ENCODE measurements around the gene KCNN3.

The KCNN3 gene

GRCh38 chr1:154745750-154746425 lies 124.2 kb downstream of the KCNN3 start:
- DNase-seq = no peak

- no peak for DNase-seq
These were observed 124.8 kb downstream of the KCNN3 start for GRCh38 chr1:154745286-154745731.

GRCh38 chr1:154744352-154745035 lies 125.6 kb downstream of the KCNN3 start:
- DNase-seq = no peak

- DNase-seq = no peak
These were observed 126.5 kb downstream of the KCNN3 start for GRCh38 chr1:154743526-154744036.

- DNase-seq = no peak
These were observed 127.5 kb downstream of the KCNN3 start for GRCh38 chr1:154742606-154743005.

- no peak for DNase-seq
These were observed 128.2 kb downstream of the KCNN3 start for GRCh38 chr1:154741741-154742495.

- DNase-seq = no peak
These were observed 128.8 kb downstream of the KCNN3 start for GRCh38 chr1:154741327-154741726.

- no peak for DNase-seq
These were observed 130.4 kb downstream of the KCNN3 start for GRCh38 chr1:154739654-154740053.

- DNase-seq = no peak
These were observed 133.2 kb downstream of the KCNN3 start for GRCh38 chr1:154736841-154737240.

- DNase-seq = no peak
These were observed 134.3 kb downstream of the KCNN3 start for GRCh38 chr1:154735804-154736168.

GRCh38 chr1:154735061-154735803 lies 134.8 kb downstream of the KCNN3 start:
- no peak for DNase-seq

- DNase-seq = no peak
These were observed 136.5 kb downstream of the KCNN3 start for GRCh38 chr1:154733621-154734020.

- no peak for DNase-seq
These were observed 139.0 kb downstream of the KCNN3 start for GRCh38 chr1:154730986-154731489.

- no peak for DNase-seq
These were observed 139.8 kb downstream of the KCNN3 start for GRCh38 chr1:154730259-154730658.

- no peak for DNase-seq
These were observed 140.5 kb downstream of the KCNN3 start for GRCh38 chr1:154729577-154729976.

- DNase-seq = no peak
These were observed 141.0 kb downstream of the KCNN3 start for GRCh38 chr1:154729031-154729442.

GRCh38 chr1:154726896-154727753 lies 143.0 kb downstream of the KCNN3 start:
- DNase-seq = no peak

GRCh38 chr1:154726443-154726842 lies 143.6 kb downstream of the KCNN3 start:
- DNase-seq = no peak

- DNase-seq = no peak
These were observed 144.2 kb downstream of the KCNN3 start for GRCh38 chr1:154725865-154726264.

GRCh38 chr1:154720328-154721297 lies 149.5 kb downstream of the KCNN3 start:
- no peak for DNase-seq

Measured in CD4-positive, alpha-beta T cell treated with Interferon gamma for 1 hour (primary cell).